ENCODE measurements around the gene DYNC2H1. TPM values are rescaled to one million over a fixed set of nuclear protein-coding genes. Genes with fewer than 3 reads are reported as not detected.
A peak's percentile ranks its signal among the peaks of the same experiment; 100 is the strongest.

The DYNC2H1 gene
- total and polyA plus RNA-seq, 12 donors, result 11.0 to 30.6 (median 18.9) TPM

DNA sequence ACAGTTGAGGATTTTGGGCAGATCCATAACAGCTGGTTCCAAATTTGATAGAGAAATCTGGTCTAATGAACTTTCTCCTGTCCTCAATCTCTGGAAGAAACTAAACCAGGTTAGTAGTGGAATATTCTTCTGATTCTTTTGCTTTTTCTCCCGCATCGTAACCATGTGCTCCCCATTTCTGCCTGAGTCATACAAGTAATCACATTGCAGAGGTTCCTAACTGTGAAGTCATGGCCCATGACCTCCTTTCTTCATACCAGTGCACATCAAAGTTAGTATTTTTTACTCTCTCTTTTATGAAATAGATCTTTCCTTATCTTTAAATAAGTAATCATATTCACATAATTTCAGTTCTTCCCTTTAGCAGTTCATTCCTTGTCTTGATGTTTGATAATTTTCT, 249.0 kb downstream of the DYNC2H1 start:
- no peak overlapping the region for H3K27ac ChIP-seq
- H3K9me3 ChIP-seq (replicated peaks in 1 of 3), result peaks cover 0 to 9% (median 0%) of the 10 kb centered on the region in 3 donors
- H3K4me1 ChIP-seq (replicated peaks in 1 of 2), result no peaks in the 10 kb centered on the region
- DNase-seq, result peak in 2 of 7 donors; percentile 28 to 41
- H3K4me3 ChIP-seq, result no peak overlapping the region
- no peaks in the 10 kb centered on the region for H3K36me3 ChIP-seq (replicated peaks in 1 of 2)
- no peaks in the 10 kb centered on the region for H3K27me3 ChIP-seq
- TF ChIP-seq, protein P1, sequence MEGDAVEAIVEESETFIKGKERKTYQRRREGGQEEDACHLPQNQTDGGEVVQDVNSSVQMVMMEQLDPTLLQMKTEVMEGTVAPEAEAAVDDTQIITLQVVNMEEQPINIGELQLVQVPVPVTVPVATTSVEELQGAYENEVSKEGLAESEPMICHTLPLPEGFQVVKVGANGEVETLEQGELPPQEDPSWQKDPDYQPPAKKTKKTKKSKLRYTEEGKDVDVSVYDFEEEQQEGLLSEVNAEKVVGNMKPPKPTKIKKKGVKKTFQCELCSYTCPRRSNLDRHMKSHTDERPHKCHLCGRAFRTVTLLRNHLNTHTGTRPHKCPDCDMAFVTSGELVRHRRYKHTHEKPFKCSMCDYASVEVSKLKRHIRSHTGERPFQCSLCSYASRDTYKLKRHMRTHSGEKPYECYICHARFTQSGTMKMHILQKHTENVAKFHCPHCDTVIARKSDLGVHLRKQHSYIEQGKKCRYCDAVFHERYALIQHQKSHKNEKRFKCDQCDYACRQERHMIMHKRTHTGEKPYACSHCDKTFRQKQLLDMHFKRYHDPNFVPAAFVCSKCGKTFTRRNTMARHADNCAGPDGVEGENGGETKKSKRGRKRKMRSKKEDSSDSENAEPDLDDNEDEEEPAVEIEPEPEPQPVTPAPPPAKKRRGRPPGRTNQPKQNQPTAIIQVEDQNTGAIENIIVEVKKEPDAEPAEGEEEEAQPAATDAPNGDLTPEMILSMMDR (IDR thresholded peaks at IDR 0.05), result no peak
- no peak for TF ChIP-seq POLR2A (IDR thresholded peaks at IDR 0.05)
- 61 to 72% (median 66%) methylated on average over 2 of the region's 2 CpGs for WGBS, 4 donors
- intact Hi-C loops (cut with DNase I), result no loop called here

DNA sequence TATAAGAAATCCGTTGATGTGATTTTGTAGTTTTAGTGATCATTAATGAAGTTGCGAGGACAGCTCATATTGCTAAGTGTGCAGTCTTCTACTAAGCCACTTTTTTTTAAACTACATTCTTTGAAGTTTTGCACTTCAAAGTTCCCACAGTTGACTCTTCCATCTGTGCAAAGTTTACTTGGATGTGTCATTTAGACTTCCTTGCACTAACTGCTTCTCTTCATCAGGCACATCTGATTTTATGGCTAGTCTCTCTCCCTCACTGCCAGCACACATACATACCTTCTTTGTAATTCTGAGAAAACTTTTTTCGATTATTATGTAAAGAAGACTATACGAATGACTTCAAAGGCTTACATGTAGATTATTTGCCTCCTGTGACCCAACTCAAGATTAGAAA, 250.0 kb downstream of the DYNC2H1 start:
- no peaks in the 10 kb centered on the region for H3K27me3 ChIP-seq
- WGBS, 4 donors, result 96 to 97% (median 96%) methylated on average over 4 of the region's 4 CpGs
- no peak for DNase-seq
- no peak overlapping the region for H3K27ac ChIP-seq
- intact Hi-C loops (cut with DNase I), result no loop called here
- no peak overlapping the region for H3K4me3 ChIP-seq
- H3K9me3 ChIP-seq (replicated peaks in 1 of 3), result peaks cover 0 to 9% (median 0%) of the 10 kb centered on the region in 3 donors
- no peak for TF ChIP-seq POLR2A (IDR thresholded peaks at IDR 0.05)
- TF ChIP-seq, protein P1 (IDR thresholded peaks at IDR 0.05), result no peak
- H3K4me1 ChIP-seq (replicated peaks in 1 of 2), result no peaks in the 10 kb centered on the region
- H3K36me3 ChIP-seq (replicated peaks in 1 of 2), result no peaks in the 10 kb centered on the region

DNA sequence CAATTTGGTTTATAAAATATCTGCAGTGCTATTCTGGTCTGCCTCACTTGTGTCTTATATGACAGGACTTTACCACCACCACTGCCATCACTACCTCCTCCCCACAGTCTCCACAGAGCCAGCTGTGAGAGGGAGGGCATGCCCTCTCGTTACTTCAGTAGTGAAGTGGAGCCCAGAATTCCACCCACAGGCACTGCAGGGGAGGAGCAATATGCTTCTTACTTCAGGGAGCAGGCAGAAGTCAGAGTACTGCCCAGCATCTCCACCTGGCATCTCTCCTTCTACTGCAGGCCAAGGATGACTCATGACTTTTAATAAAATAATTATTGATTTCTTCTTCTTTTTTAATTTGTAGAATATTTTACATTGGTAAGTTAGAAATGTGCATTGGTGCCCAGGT, 255.5 kb downstream of the DYNC2H1 start:
- DNase-seq, result peak in 6 of 7 donors; percentile 22 to 62 (median 35)
- H3K27me3 ChIP-seq, result no peaks in the 10 kb centered on the region
- no peak overlapping the region for H3K4me3 ChIP-seq
- no peak overlapping the region for H3K27ac ChIP-seq
- WGBS, 4 donors, result 15 to 52% (median 39%) methylated on average over 1 of the region's 1 CpG
- no peaks in the 10 kb centered on the region for H3K36me3 ChIP-seq (replicated peaks in 1 of 2)
- no peaks in the 10 kb centered on the region for H3K4me1 ChIP-seq (replicated peaks in 1 of 2)
- H3K9me3 ChIP-seq (replicated peaks in 1 of 3), result no peaks in the 10 kb centered on the region
- intact Hi-C loops (cut with DNase I), result no loop called here
- TF ChIP-seq, protein P1 (IDR thresholded peaks at IDR 0.05), result no peak
- TF ChIP-seq POLR2A (IDR thresholded peaks at IDR 0.05), result no peak

DNA sequence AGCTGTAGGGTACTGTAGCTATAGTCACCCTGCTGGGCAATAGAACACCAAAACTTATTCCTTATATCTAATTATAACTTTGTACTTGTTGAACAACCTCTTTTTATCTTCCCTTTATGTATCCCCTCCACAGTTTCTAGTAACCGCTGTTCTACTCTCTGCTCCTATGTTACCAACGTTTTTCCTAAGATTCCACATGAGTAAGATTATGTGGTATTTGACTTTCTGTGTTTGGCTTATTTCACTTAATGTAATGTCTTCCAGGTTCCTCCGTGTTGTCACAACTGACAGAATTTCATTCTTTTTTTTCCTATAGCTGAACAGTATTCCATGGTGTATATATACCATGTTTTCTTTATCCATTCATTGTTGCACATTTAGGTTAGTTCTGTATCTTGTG, 258.4 kb downstream of the DYNC2H1 start:
- Histone ChIP-seq H3K27me3 (no peaks in the 10 kb centered on the region), H3K27ac (no peak overlapping the region), H3K36me3 (replicated peaks in 1 of 2) (no peaks in the 10 kb centered on the region), H3K4me3 (no peak overlapping the region), H3K9me3 (replicated peaks in 1 of 3) (no peaks in the 10 kb centered on the region), H3K4me1 (replicated peaks in 1 of 2) (no peaks in the 10 kb centered on the region)
- TF ChIP-seq, protein P1 (IDR thresholded peaks at IDR 0.05), result no peak
- TF ChIP-seq POLR2A (IDR thresholded peaks at IDR 0.05), result no peak
- no peak for DNase-seq
- WGBS, 4 donors, result 77 to 91% (median 86%) methylated on average over 3 of the region's 3 CpGs
- intact Hi-C loops (cut with DNase I), result no loop called here

Data from adrenal gland (tissue), 12 donors.